Inflammatory macrophage treated with lipopolysaccharide for 4 hours (primary cell): ENCODE data around the gene TRAF5.
"Not testable (repeated sequence)": the region's sequence is repeated elsewhere in the genome, so short reads cannot be mapped to it uniquely, and the experiment has no call there.

Experiments used
- DNase-seq: peaks from one replicate; pipeline ENCODE4 v3.0.0-alpha.2; 2020

The TRAF5 gene

GRCh38 chr1:211326528-211327345, at the start of gene TRAF5:
Gene TRAF5, plus strand, starts transcription at chr1:211326833. Its CDS starts 26,407 bp downstream, at chr1:211353240.
- peak; percentile 74 for DNase-seq

- no peak for DNase-seq
Observed at GRCh38 chr1:211279340-211279739, 47.3 kb upstream of the TRAF5 start.

- DNase-seq = no peak
Observed at GRCh38 chr1:211280910-211281309, 45.7 kb upstream of the TRAF5 start.

- no peak for DNase-seq
Observed at GRCh38 chr1:211281320-211282022, 45.2 kb upstream of the TRAF5 start.

GRCh38 chr1:211282023-211282373, 44.6 kb upstream of the TRAF5 start:
- DNase-seq = no peak

GRCh38 chr1:211285196-211285595, 41.4 kb upstream of the TRAF5 start:
- DNase-seq = no peak

- DNase-seq = no peak
Observed at GRCh38 chr1:211287218-211287617, 39.4 kb upstream of the TRAF5 start.

GRCh38 chr1:211292411-211292810, 34.2 kb upstream of the TRAF5 start:
- DNase-seq = no peak

- no peak for DNase-seq
Observed at GRCh38 chr1:211296396-211296795, 30.2 kb upstream of the TRAF5 start.

- DNase-seq = no peak
Observed at GRCh38 chr1:211305044-211305443, 21.6 kb upstream of the TRAF5 start.

GRCh38 chr1:211309617-211310016, 17.0 kb upstream of the TRAF5 start:
- no peak for DNase-seq

- no peak for DNase-seq
Observed at GRCh38 chr1:211313392-211313791, 13.2 kb upstream of the TRAF5 start.

GRCh38 chr1:211318576-211319280, 7.9 kb upstream of the TRAF5 start:
- DNase-seq = no peak

GRCh38 chr1:211319892-211320291, 6.7 kb upstream of the TRAF5 start:
- no peak for DNase-seq

- DNase-seq = no peak
Observed at GRCh38 chr1:211320980-211321379, 5.7 kb upstream of the TRAF5 start.

- not testable (repeated sequence) for DNase-seq
Observed at GRCh38 chr1:211321646-211322045, 5.0 kb upstream of the TRAF5 start.

- DNase-seq = peak; percentile 61
Observed at GRCh38 chr1:211323156-211324063, 3.2 kb upstream of the TRAF5 start.

- no peak for DNase-seq
Observed at GRCh38 chr1:211324992-211325775, 1.4 kb upstream of the TRAF5 start.

- DNase-seq = no peak
Observed at GRCh38 chr1:211326140-211326527, 499 bp upstream of the TRAF5 start.

GRCh38 chr1:211327346-211327921, 801 bp downstream of the TRAF5 start:
- DNase-seq = peak; percentile 13

- DNase-seq = no peak
Observed at GRCh38 chr1:211328084-211328694, 1.6 kb downstream of the TRAF5 start.
